SU-DHL-6 (cell line): ENCODE results near the gene PKD2.

Experiments used
- CTCF ChIP-seq: fragments of 200-600 bp; sonication (generic); IDR thresholded peaks from one replicate; pipeline ENCODE4 v1.5.1; 2017; ENCODE audit warnings: antibody characterized with exemption, mild to moderate bottlenecking, low read length, moderate library complexity; ENCODE audit not compliant: insufficient read depth, poor library complexity, severe bottlenecking
- EZH2phosphoT487 ChIP-seq: fragments of 200-600 bp; sonication (generic), shearing (Covaris generic); conservative IDR thresholded peaks from 2 replicates; pipeline ENCODE4 v1.6.1; 2018; ENCODE audit warnings: mild to moderate bottlenecking, antibody characterized with exemption, low read length, moderate library complexity, mixed read lengths

- TF ChIP-seq CTCF (no peak), EZH2phosphoT487 (no peak)
Measured at GRCh38 chr4:88098993-88099752, 91.7 kb downstream of the PKD2 start.
